C4-2B (cell line): ENCODE measurements around the gene TCEA2.

Source experiments
- CTCF ChIP-seq: fragments of 450-650 bp; conservative IDR thresholded peaks from 2 replicates; pipeline ENCODE4 v1.5.1; 2017; ENCODE audit warnings: mild to moderate bottlenecking
- ZFX ChIP-seq: fragments of 450-650 bp; IDR thresholded peaks from 2 replicates; pipeline ENCODE4 v1.6.1; 2017

GRCh38 chr20:64047046-64047389, 16.0 kb upstream of the TCEA2 start:
- no peak for TF ChIP-seq CTCF
- TF ChIP-seq ZFX, result no peak
